Suprapubic skin (tissue), 4 donors: ENCODE results near the gene PDGFRA. TPM values are rescaled to one million over a fixed set of nuclear protein-coding genes. Genes with fewer than 3 reads are reported as not detected.

Experiments used
- DNase-seq, 2 donors: peaks; one replicate each; pipeline ENCODE4 v3.0.0-alpha.2; 2019; ENCODE audit warnings: low spot score in 2 of 2
- H3K27ac ChIP-seq: fragments of 200-600 bp; sonication (generic); one replicate; pipeline ENCODE4 v1.5.1; 2019
- H3K27me3 ChIP-seq: fragments of 200-600 bp; sonication (generic); one replicate; pipeline ENCODE4 v1.5.1; 2019
- H3K36me3 ChIP-seq: fragments of 200-600 bp; sonication (generic); one replicate; pipeline ENCODE4 v1.5.1; 2019
- H3K4me1 ChIP-seq: fragments of 200-600 bp; sonication (generic); one replicate; pipeline ENCODE4 v1.5.1; 2019
- H3K4me3 ChIP-seq: fragments of 200-600 bp; sonication (generic); one replicate; pipeline ENCODE4 v1.5.1; 2019; ENCODE audit warnings: mild to moderate bottlenecking
- H3K9me3 ChIP-seq: fragments of 200-600 bp; sonication (generic); one replicate; pipeline ENCODE4 v1.5.1; 2019
- CTCF ChIP-seq, 2 donors: fragments of 200-600 bp in 1 of 2; fragments of 450-650 bp in 1 of 2; sonication (generic) in 1 of 2; IDR thresholded peaks; one replicate each; pipeline ENCODE4 v1.5.1; 2016 to 2019; ENCODE audit warnings: antibody characterized with exemption in 2 of 2, mild to moderate bottlenecking in 1 of 2, moderate library complexity in 1 of 2
- EP300 ChIP-seq: sonication (generic); formaldehyde crosslinking; IDR thresholded peaks from one replicate; pipeline ENCODE4 v1.6.1; 2017; ENCODE audit warnings: antibody characterized with exemption
- POLR2A ChIP-seq, 2 donors: fragments of 450-650 bp; IDR thresholded peaks; one replicate each; pipeline ENCODE4 v1.6.1; 2017; ENCODE audit warnings: antibody characterized with exemption in 2 of 2, mild to moderate bottlenecking in 2 of 2, moderate library complexity in 2 of 2
- POLR2AphosphoS5 ChIP-seq, 3 donors: sonication (generic); formaldehyde crosslinking; IDR thresholded peaks; one replicate each; pipeline ENCODE4 v1.6.1; 2017; ENCODE audit warnings: antibody characterized with exemption in 3 of 3
- WGBS: methylation state at CpG from one replicate; pipeline ENCODE4 v1.1.5; 2018; 5-methylcytosine and 5-hydroxymethylcytosine counted together
- total RNA-seq, 4 donors: library from RNA; depleted of rRNA; stranded (reverse); fragments of >200 nt; gene quantifications; one replicate each; pipeline ENCODE4 v1.1.0, GENCODE V29; 2016

The PDGFRA gene
- total RNA-seq, 4 donors from 2014 or later: 14.6 to 25.1 (median 17.1) TPM

- no peaks in the 10 kb centered on the region for H3K9me3 ChIP-seq
- peak overlapping the region; percentile 54 for H3K4me3 ChIP-seq
- 1% methylated on average over 26 of the region's 63 CpGs for WGBS
- H3K36me3 ChIP-seq: no peaks in the 10 kb centered on the region
- H3K27me3 ChIP-seq: peaks cover 73% of the 10 kb centered on the region
- peak overlapping the region; percentile 85 for H3K27ac ChIP-seq
- H3K4me1 ChIP-seq: peaks cover 93% of the 10 kb centered on the region
- TF ChIP-seq POLR2A (IDR thresholded peaks at IDR 0.05): peak in 1 of 2 donors; percentile 25
- TF ChIP-seq CTCF (IDR thresholded peaks at IDR 0.05): no peak
- TF ChIP-seq POLR2AphosphoS5 (IDR thresholded peaks at IDR 0.05): no peak
- no peak for TF ChIP-seq EP300
- DNase-seq: peak; percentile 74 to 86
These were observed 1.7 kb downstream of the PDGFRA start for GRCh38 chr4:54230484-54231418.

GRCh38 chr4:54231419-54231767 is 2.3 kb downstream of the PDGFRA start:
- peaks cover 70% of the 10 kb centered on the region for H3K27me3 ChIP-seq
- peak overlapping the region; percentile 54 for H3K4me3 ChIP-seq
- 7% methylated on average over 12 of the region's 20 CpGs for WGBS
- H3K27ac ChIP-seq: peak overlapping the region; percentile 85
- H3K9me3 ChIP-seq: no peaks in the 10 kb centered on the region
- H3K36me3 ChIP-seq: no peaks in the 10 kb centered on the region
- H3K4me1 ChIP-seq: peaks cover 87% of the 10 kb centered on the region
- TF ChIP-seq POLR2A (IDR thresholded peaks at IDR 0.05) (no peak), CTCF (IDR thresholded peaks at IDR 0.05) (no peak), EP300 (no peak), POLR2AphosphoS5 (IDR thresholded peaks at IDR 0.05) (no peak)
- DNase-seq: no peak

- peaks cover 64% of the 10 kb centered on the region for H3K27me3 ChIP-seq
- no peaks in the 10 kb centered on the region for H3K36me3 ChIP-seq
- peak overlapping the region; percentile 85 for H3K27ac ChIP-seq
- 3% methylated on average over 53 of the region's 63 CpGs for WGBS
- H3K9me3 ChIP-seq: no peaks in the 10 kb centered on the region
- peak overlapping the region; percentile 54 for H3K4me3 ChIP-seq
- peak; percentile 82 to 90 for DNase-seq
- TF ChIP-seq POLR2A (IDR thresholded peaks at IDR 0.05) (no peak), POLR2AphosphoS5 (IDR thresholded peaks at IDR 0.05) (no peak), EP300 (no peak), CTCF (IDR thresholded peaks at IDR 0.05) (no peak)
- H3K4me1 ChIP-seq: peaks cover 81% of the 10 kb centered on the region
These were observed 2.9 kb downstream of the PDGFRA start for GRCh38 chr4:54231768-54232688.

GRCh38 chr4:54233277-54233696 is 4.2 kb downstream of the PDGFRA start:
- DNase-seq: peak; percentile 84 to 90
- H3K27ac ChIP-seq: peak overlapping the region; percentile 85
- TF ChIP-seq CTCF (IDR thresholded peaks at IDR 0.05) (peak; percentile 46 to 74), POLR2AphosphoS5 (IDR thresholded peaks at IDR 0.05) (peak in 1 of 3 donors; percentile 10), POLR2A (IDR thresholded peaks at IDR 0.05) (no peak), EP300 (no peak)
- peak overlapping the region; percentile 54 for H3K4me3 ChIP-seq
- H3K9me3 ChIP-seq: no peaks in the 10 kb centered on the region
- H3K27me3 ChIP-seq: peaks cover 53% of the 10 kb centered on the region
- WGBS: under 1% methylated on average over 14 of the region's 43 CpGs
- H3K36me3 ChIP-seq: no peaks in the 10 kb centered on the region
- H3K4me1 ChIP-seq: peaks cover 68% of the 10 kb centered on the region
